T-cell (primary cell): ENCODE data around the gene TAP2. TPM values are rescaled to one million over a fixed set of nuclear protein-coding genes. Genes with fewer than 3 reads are reported as not detected.

ENCODE experiments used
- ATAC-seq, 4 experiments: fragments of 200-7000 bp in 3 of 4; fragments of 150-1000 bp in 1 of 4; cut with Tn5 transposase; replicated peaks in 1 of 4; 1 replicate in 3 of 4; 2 replicates in 1 of 4; pipeline ENCODE4 v1.10.0; 2021; ENCODE audit warnings: moderate library complexity in 3 of 4, mild to moderate bottlenecking in 2 of 4, moderate number of reproducible peaks in 1 of 4
- CTCF ChIA-PET, 2 donors: fragments of 300-600 bp; sonication (Branson Sonifier 250); formaldehyde crosslinking; loops; one replicate each; lab custom pipeline; 2022; ENCODE audit warnings: antibody characterized with exemption in 2 of 2; lab: Charles Lee
- POLR2A ChIA-PET, 2 donors: fragments of 300-600 bp; sonication (Branson Sonifier 250); formaldehyde crosslinking; loops; one replicate each; lab custom pipeline; 2022; ENCODE audit warnings: antibody characterized with exemption in 2 of 2; lab: Charles Lee
- DNase-seq, 35 experiments: peaks; one replicate each; pipeline versions ENCODE4 v3.0.0 to v3.0.0-alpha.2; 2013 to 2023
- H3K27ac ChIP-seq: one replicate; pipeline ENCODE4 v1.5.1; 2013; ENCODE audit warnings: low read length
- H3K27me3 ChIP-seq, 2 experiments: replicated peaks in 1 of 2; 1 replicate in 1 of 2; 2 replicates in 1 of 2; pipeline versions ENCODE4 v1.6.1 to v1.7.0; 2013; ENCODE audit warnings: low read length in 1 of 2, mixed read lengths in 1 of 2; ENCODE audit not compliant: control insufficient read depth in 2 of 2, insufficient read depth in 2 of 2; ENCODE audit errors: extremely low read depth in 1 of 2
- H3K36me3 ChIP-seq, 2 donors: 1 replicate in 1 of 2; 2 replicates in 1 of 2; pipeline versions ENCODE4 v1.6.1 to v1.7.0; 2013; ENCODE audit warnings: low read length in 1 of 2; ENCODE audit not compliant: control insufficient read depth in 2 of 2, insufficient read depth in 1 of 2; ENCODE audit errors: extremely low read depth in 1 of 2
- H3K4me1 ChIP-seq, 2 experiments: 1 replicate in 1 of 2; 2 replicates in 1 of 2; pipeline versions ENCODE4 v1.6.1 to v1.7.0; 2013; ENCODE audit warnings: low read length in 2 of 2, mixed read lengths in 1 of 2; ENCODE audit not compliant: insufficient read depth in 2 of 2, control insufficient read depth in 1 of 2; ENCODE audit errors: extremely low read depth in 1 of 2
- H3K4me3 ChIP-seq, 2 donors: 1 replicate in 1 of 2; 2 replicates in 1 of 2; pipeline versions ENCODE4 v1.5.1 to v1.7.0; 2013; ENCODE audit warnings: mild to moderate bottlenecking in 2 of 2, low read length in 1 of 2, moderate library complexity in 1 of 2; ENCODE audit not compliant: control insufficient read depth in 1 of 2; ENCODE audit errors: extremely low read depth in 1 of 2
- H3K9me3 ChIP-seq: 2 replicates; pipeline ENCODE4 v1.7.0; 2013
- H3K27ac Mint-ChIP-seq, 2 donors: one replicate each; pipeline ENCODE4 v1.8.0; 2020 to 2021; ENCODE audit warnings: mild to moderate bottlenecking in 2 of 2, mixed read lengths in 2 of 2
- H3K27me3 Mint-ChIP-seq, 2 donors: one replicate each; pipeline ENCODE4 v1.8.0; 2021 to 2022; ENCODE audit warnings: mixed read lengths in 2 of 2
- H3K36me3 Mint-ChIP-seq: one replicate; pipeline ENCODE4 v1.8.0; 2021; ENCODE audit warnings: mixed read lengths
- H3K4me1 Mint-ChIP-seq, 3 donors: one replicate each; pipeline ENCODE4 v1.8.0; 2020 to 2022; ENCODE audit warnings: mixed read lengths in 3 of 3, mild to moderate bottlenecking in 1 of 3
- H3K4me3 Mint-ChIP-seq, 3 donors: one replicate each; pipeline ENCODE4 v1.8.0; 2020 to 2022; ENCODE audit warnings: mild to moderate bottlenecking in 3 of 3, mixed read lengths in 3 of 3, moderate library complexity in 3 of 3
- H3K9me3 Mint-ChIP-seq, 3 donors: one replicate each; pipeline ENCODE4 v1.8.0; 2020 to 2022; ENCODE audit warnings: mixed read lengths in 3 of 3
- WGBS: methylation state at CpG from one replicate; pipeline ENCODE4 v1.1.5; 2013; ENCODE audit warnings: missing lambda C conversion rate; ENCODE audit not compliant: insufficient coverage; 5-methylcytosine and 5-hydroxymethylcytosine counted together
- total RNA-seq, 35 experiments: library from RNA in 6 of 35; stranded (reverse) in 6 of 35; fragments of 120-200 nt in 1 of 35; gene quantifications; one replicate each; pipeline versions ENCODE4 v1.2.1 to v1.2.4 and lab custom pipeline; 2013 to 2026

The TAP2 gene
- total RNA-seq, 5 donors from 2014 or later (not counting 1 experiment from before 2014, with no cell fraction given), result 116 to 147 (median 140) TPM

DNA sequence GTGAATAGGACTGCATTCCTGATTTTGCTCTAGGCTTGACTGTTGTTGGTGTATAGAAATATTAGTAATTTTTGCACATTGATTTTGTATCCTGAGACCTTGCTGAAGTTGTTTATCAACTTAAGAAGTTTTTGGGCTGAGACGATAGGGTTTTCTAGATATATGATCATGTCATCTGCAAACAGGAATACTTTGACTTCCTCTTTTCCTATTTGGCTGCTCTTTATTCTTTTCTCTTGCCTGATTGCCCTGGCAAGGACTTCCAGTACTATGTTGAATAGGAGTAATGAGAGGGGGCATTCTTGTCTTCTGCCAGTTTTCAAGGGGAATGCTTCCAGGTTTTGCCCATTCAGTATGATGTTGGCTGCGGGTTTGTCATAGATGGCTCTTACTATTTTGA lies 35.1 kb downstream of the TAP2 start:
- H3K27me3 Mint-ChIP-seq, result peaks cover 49 to 56% of the 10 kb centered on the region in 2 donors
- no peaks in the 10 kb centered on the region for H3K36me3 ChIP-seq
- H3K27ac ChIP-seq, result no peak overlapping the region
- WGBS, result 60% methylated on average over 1 of the region's 2 CpGs
- peaks cover 2 to 8% (median 7%) of the 10 kb centered on the region in 3 donors for H3K9me3 Mint-ChIP-seq
- DNase-seq (no peak), ATAC-seq (no peak)
- no peak overlapping the region for H3K4me3 ChIP-seq
- H3K27me3 ChIP-seq, result peaks cover 0 to 9% of the 10 kb centered on the region in 2 experiments
- POLR2A ChIA-PET, result no interaction called here
- H3K9me3 ChIP-seq, result no peaks in the 10 kb centered on the region
- H3K27ac Mint-ChIP-seq, result no peak overlapping the region
- H3K4me1 Mint-ChIP-seq, result peaks cover 0 to 5% (median 4%) of the 10 kb centered on the region in 3 donors
- H3K36me3 Mint-ChIP-seq, result no peaks in the 10 kb centered on the region
- CTCF ChIA-PET, result no interaction called here
- H3K4me3 Mint-ChIP-seq, result no peak overlapping the region
- peaks cover 0 to 5% of the 10 kb centered on the region in 2 experiments for H3K4me1 ChIP-seq

- ChIA-PET POLR2A (interaction anchor here in 1 of 2 donors (0.6 kb wide), 1 partner anchor 955 kb away, joined by 6 read pairs; no protein-coding TSS in a partner anchor), CTCF (interaction anchor here in 1 of 2 donors (0.7 to 1.5 kb wide), 5 partner anchors 12 to 386 kb away, joined by 3 to 8 read pairs (median 4); no protein-coding TSS in a partner anchor)
- Histone ChIP-seq H3K4me3 (no peak overlapping the region), H3K27ac (no peak overlapping the region), H3K27me3 (peaks cover 0 to 16% of the 10 kb centered on the region in 2 experiments), H3K36me3 (no peaks in the 10 kb centered on the region), H3K4me1 (peaks cover under 1 to 10% of the 10 kb centered on the region in 2 experiments), H3K9me3 (no peaks in the 10 kb centered on the region)
- Mint-ChIP-seq H3K9me3 (peaks cover 2 to 9% (median 8%) of the 10 kb centered on the region in 3 donors), H3K36me3 (no peaks in the 10 kb centered on the region), H3K4me1 (peaks cover 10 to 15% (median 13%) of the 10 kb centered on the region in 3 donors), H3K4me3 (no peak overlapping the region), H3K27ac (no peak overlapping the region), H3K27me3 (peaks cover 38 to 47% of the 10 kb centered on the region in 2 donors)
- no CpG with 5 or more reads among the region's 3 CpGs for WGBS
- DNase-seq, result no peak
- no peak for ATAC-seq
These were observed 38.8 kb downstream of the TAP2 start for GRCh38 chr6:32799740-32800139.

GRCh38 chr6:32799168-32799567 lies 39.4 kb downstream of the TAP2 start:
- peaks cover 35 to 43% of the 10 kb centered on the region in 2 donors for H3K27me3 Mint-ChIP-seq

GRCh38 chr6:32796848-32797776 lies 41.4 kb downstream of the TAP2 start:
- Histone ChIP-seq H3K9me3 (no peaks in the 10 kb centered on the region), H3K27ac (no peak overlapping the region), H3K4me1 (peaks cover 10 to 13% of the 10 kb centered on the region in 2 experiments), H3K27me3 (peaks cover 0 to 19% of the 10 kb centered on the region in 2 experiments), H3K4me3 (peak overlapping the region in 1 of 2 donors; percentile 40), H3K36me3 (no peaks in the 10 kb centered on the region)
- Mint-ChIP-seq H3K4me3 (peak overlapping the region; percentile 40 to 46 (median 44)), H3K4me1 (peaks cover 21 to 26% (median 26%) of the 10 kb centered on the region in 3 donors), H3K36me3 (no peaks in the 10 kb centered on the region), H3K27ac (peak overlapping the region in 1 of 2 donors; percentile 30), H3K27me3 (peaks cover 18 to 48% of the 10 kb centered on the region in 2 donors), H3K9me3 (peaks cover 2 to 9% (median 8%) of the 10 kb centered on the region in 3 donors)
- peak; percentile 76 to 82 (median 80) for ATAC-seq
- POLR2A ChIA-PET, result no interaction called here
- CTCF ChIA-PET, result interaction anchor here in 1 of 2 donors (0.5 to 1.6 kb wide), 2 partner anchors 103 to 384 kb away, joined by 3 to 5 read pairs; no protein-coding TSS in a partner anchor
- peak; percentile 32 to 88 (median 71) for DNase-seq
- WGBS, result 4% methylated on average over 16 of the region's 30 CpGs

More at GRCh38 chr6:32799168-32799567, 39.4 kb downstream of the TAP2 start:
- no peaks in the 10 kb centered on the region for H3K36me3 ChIP-seq
- H3K4me1 ChIP-seq, result peaks cover 5 to 12% of the 10 kb centered on the region in 2 experiments
- peaks cover 15 to 20% (median 19%) of the 10 kb centered on the region in 3 donors for H3K4me1 Mint-ChIP-seq
- peaks cover 0 to 16% of the 10 kb centered on the region in 2 experiments for H3K27me3 ChIP-seq
- ChIA-PET CTCF (interaction anchor here in 1 of 2 donors (0.7 to 1.5 kb wide), 5 partner anchors 12 to 386 kb away, joined by 3 to 8 read pairs (median 4); no protein-coding TSS in a partner anchor), POLR2A (no interaction called here)
- no peak overlapping the region for H3K4me3 ChIP-seq
- H3K4me3 Mint-ChIP-seq, result no peak overlapping the region
- no peak for ATAC-seq
- no peak for DNase-seq
- H3K27ac Mint-ChIP-seq, result no peak overlapping the region
- H3K9me3 ChIP-seq, result no peaks in the 10 kb centered on the region
- WGBS, result 100% methylated on average over 3 of the region's 3 CpGs
- H3K27ac ChIP-seq, result no peak overlapping the region
- peaks cover 2 to 9% (median 8%) of the 10 kb centered on the region in 3 donors for H3K9me3 Mint-ChIP-seq
- no peaks in the 10 kb centered on the region for H3K36me3 Mint-ChIP-seq

GRCh38 chr6:32794510-32794909 lies 44.0 kb downstream of the TAP2 start:
- Histone ChIP-seq H3K27me3 (peaks cover 0 to 22% of the 10 kb centered on the region in 2 experiments), H3K4me3 (no peak overlapping the region), H3K36me3 (no peaks in the 10 kb centered on the region), H3K9me3 (no peaks in the 10 kb centered on the region), H3K27ac (no peak overlapping the region), H3K4me1 (peaks cover 10 to 13% of the 10 kb centered on the region in 2 experiments)
- no peaks in the 10 kb centered on the region for H3K36me3 Mint-ChIP-seq
- ChIA-PET CTCF (interaction anchor here in 1 of 2 donors (1.3 kb wide), 2 partner anchors 9 to 94 kb away, joined by 3 to 4 read pairs; no protein-coding TSS in a partner anchor), POLR2A (no interaction called here)
- 0% methylated on average over 1 of the region's 2 CpGs for WGBS
- peaks cover 2 to 9% (median 8%) of the 10 kb centered on the region in 3 donors for H3K9me3 Mint-ChIP-seq
- no peak overlapping the region for H3K4me3 Mint-ChIP-seq
- ATAC-seq (peak in 1 of 4 experiments; percentile 59), DNase-seq (no peak)
- H3K27me3 Mint-ChIP-seq, result peaks cover 16 to 53% of the 10 kb centered on the region in 2 donors
- H3K4me1 Mint-ChIP-seq, result peaks cover 21 to 26% (median 26%) of the 10 kb centered on the region in 3 donors
- H3K27ac Mint-ChIP-seq, result no peak overlapping the region
